Measurements from ENCODE around the gene ASTN2. TPM values are rescaled to one million over a fixed set of nuclear protein-coding genes. Genes with fewer than 3 reads are reported as not detected.

The ASTN2 gene
- total RNA-seq, 1 donor from 2014 or later, result 13.6 TPM

GRCh38 chr9:116986015-116986414 is 428.8 kb downstream of the ASTN2 start:
- H3K9me3 ChIP-seq (ENCODE audit: insufficient read depth, low read depth, low read length), result no peaks in the 10 kb centered on the region
- Mint-ChIP-seq H3K27ac (ENCODE audit: unreplicated experiment) (no peak overlapping the region), H3K9me3 (ENCODE audit: unreplicated experiment) (no peaks in the 10 kb centered on the region), H3K27me3 (ENCODE audit: low read depth, unreplicated experiment) (peaks cover 2% of the 10 kb centered on the region), H3K4me1 (ENCODE audit: low read depth, unreplicated experiment) (peaks cover 3% of the 10 kb centered on the region), H3K36me3 (ENCODE audit: low read depth, unreplicated experiment) (no peaks in the 10 kb centered on the region), H3K4me3 (ENCODE audit: unreplicated experiment) (no peak overlapping the region)
- H2AFZ ChIP-seq (ENCODE audit: low read depth, low read length), result no peak overlapping the region
- no peaks in the 10 kb centered on the region for H3K79me2 ChIP-seq (ENCODE audit: insufficient read depth, low read length)
- no peaks in the 10 kb centered on the region for H3K4me1 ChIP-seq (ENCODE audit: insufficient read depth, low read length)
- no peak overlapping the region for H3K27ac ChIP-seq (ENCODE audit: low read depth, low read length)
- no peaks in the 10 kb centered on the region for H3K27me3 ChIP-seq (ENCODE audit: insufficient read depth, low read length)
- FAIRE-seq (no peak), DNase-seq (ENCODE audit: low read depth) (no peak)
- no peak overlapping the region for H3K9ac ChIP-seq (ENCODE audit: low read length)
- H4K20me1 ChIP-seq (ENCODE audit: insufficient read depth, low read length), result no peaks in the 10 kb centered on the region
- no peaks in the 10 kb centered on the region for H3K36me3 ChIP-seq (ENCODE audit: insufficient read depth, low read length)
- H3K4me3 ChIP-seq (ENCODE audit: insufficient read depth, low read depth, low read length), result no peak overlapping the region
- no peak overlapping the region for H3K4me2 ChIP-seq (ENCODE audit: low read length)
- no peak for TF ChIP-seq EZH2 (IDR thresholded peaks at IDR 0.05; ENCODE audit: insufficient read depth, low read length)
- TF ChIP-seq CTCF (IDR thresholded peaks at IDR 0.05; ENCODE audit: insufficient read depth, low read depth, low read length), result no peak

GRCh38 chr9:116985596-116985995 is 429.3 kb downstream of the ASTN2 start:
- Histone ChIP-seq H3K4me2 (ENCODE audit: low read length) (no peak overlapping the region), H2AFZ (ENCODE audit: low read depth, low read length) (no peak overlapping the region), H3K4me1 (ENCODE audit: insufficient read depth, low read length) (no peaks in the 10 kb centered on the region), H3K27ac (ENCODE audit: low read depth, low read length) (no peak overlapping the region), H4K20me1 (ENCODE audit: insufficient read depth, low read length) (no peaks in the 10 kb centered on the region), H3K4me3 (ENCODE audit: insufficient read depth, low read depth, low read length) (no peak overlapping the region), H3K36me3 (ENCODE audit: insufficient read depth, low read length) (no peaks in the 10 kb centered on the region), H3K9ac (ENCODE audit: low read length) (no peak overlapping the region), H3K9me3 (ENCODE audit: insufficient read depth, low read depth, low read length) (no peaks in the 10 kb centered on the region), H3K27me3 (ENCODE audit: insufficient read depth, low read length) (no peaks in the 10 kb centered on the region), H3K79me2 (ENCODE audit: insufficient read depth, low read length) (no peaks in the 10 kb centered on the region)
- H3K36me3 Mint-ChIP-seq (ENCODE audit: low read depth, unreplicated experiment), result no peaks in the 10 kb centered on the region
- H3K4me3 Mint-ChIP-seq (ENCODE audit: unreplicated experiment), result no peak overlapping the region
- peaks cover 3% of the 10 kb centered on the region for H3K4me1 Mint-ChIP-seq (ENCODE audit: low read depth, unreplicated experiment)
- H3K27ac Mint-ChIP-seq (ENCODE audit: unreplicated experiment), result no peak overlapping the region
- peaks cover 2% of the 10 kb centered on the region for H3K27me3 Mint-ChIP-seq (ENCODE audit: low read depth, unreplicated experiment)
- TF ChIP-seq EZH2 (IDR thresholded peaks at IDR 0.05; ENCODE audit: insufficient read depth, low read length) (no peak), CTCF (IDR thresholded peaks at IDR 0.05; ENCODE audit: insufficient read depth, low read depth, low read length) (no peak)
- DNase-seq (ENCODE audit: low read depth), result no peak
- FAIRE-seq, result no peak
- H3K9me3 Mint-ChIP-seq (ENCODE audit: unreplicated experiment), result no peaks in the 10 kb centered on the region

GRCh38 chr9:116984111-116984510 is 430.7 kb downstream of the ASTN2 start:
- no peak overlapping the region for H3K4me3 Mint-ChIP-seq (ENCODE audit: unreplicated experiment)
- H3K4me1 Mint-ChIP-seq (ENCODE audit: low read depth, unreplicated experiment), result peaks cover 11% of the 10 kb centered on the region
- H3K9ac ChIP-seq (ENCODE audit: low read length), result no peak overlapping the region
- no peaks in the 10 kb centered on the region for H3K4me1 ChIP-seq (ENCODE audit: insufficient read depth, low read length)
- no peaks in the 10 kb centered on the region for H3K27me3 ChIP-seq (ENCODE audit: insufficient read depth, low read length)
- H3K4me2 ChIP-seq (ENCODE audit: low read length), result no peak overlapping the region
- no peaks in the 10 kb centered on the region for H3K79me2 ChIP-seq (ENCODE audit: insufficient read depth, low read length)
- DNase-seq (ENCODE audit: low read depth) (no peak), FAIRE-seq (no peak)
- H3K27ac ChIP-seq (ENCODE audit: low read depth, low read length), result no peak overlapping the region
- peaks cover 2% of the 10 kb centered on the region for H3K27me3 Mint-ChIP-seq (ENCODE audit: low read depth, unreplicated experiment)
- no peak overlapping the region for H3K4me3 ChIP-seq (ENCODE audit: insufficient read depth, low read depth, low read length)
- H3K36me3 Mint-ChIP-seq (ENCODE audit: low read depth, unreplicated experiment), result no peaks in the 10 kb centered on the region
- H4K20me1 ChIP-seq (ENCODE audit: insufficient read depth, low read length), result no peaks in the 10 kb centered on the region
- H2AFZ ChIP-seq (ENCODE audit: low read depth, low read length), result no peak overlapping the region
- H3K9me3 Mint-ChIP-seq (ENCODE audit: unreplicated experiment), result no peaks in the 10 kb centered on the region
- no peaks in the 10 kb centered on the region for H3K9me3 ChIP-seq (ENCODE audit: insufficient read depth, low read depth, low read length)
- no peak for TF ChIP-seq EZH2 (IDR thresholded peaks at IDR 0.05; ENCODE audit: insufficient read depth, low read length)
- TF ChIP-seq CTCF (IDR thresholded peaks at IDR 0.05; ENCODE audit: insufficient read depth, low read depth, low read length), result no peak
- H3K36me3 ChIP-seq (ENCODE audit: insufficient read depth, low read length), result no peaks in the 10 kb centered on the region
- H3K27ac Mint-ChIP-seq (ENCODE audit: unreplicated experiment), result no peak overlapping the region
